ENCODE measurements around the gene PRELID3B. TPM values are rescaled to one million over a fixed set of nuclear protein-coding genes. Genes with fewer than 3 reads are reported as not detected.

Gene PRELID3B
- total RNA-seq, 4 donors from 2014 or later = 35.1 to 60.8 (median 40.0) TPM

- H3K27me3 ChIP-seq = no peaks in the 10 kb centered on the region
- peak overlapping the region in 3 of 4 donors; percentile 87 to 91 (median 89) for H3K27ac ChIP-seq
- H3K36me3 ChIP-seq = peaks cover 0 to 49% of the 10 kb centered on the region in 2 donors
- H3K9me3 ChIP-seq = no peaks in the 10 kb centered on the region
- 80% methylated on average over 1 of the region's 4 CpGs for WGBS, 2 donors (ENCODE audit: low coverage in 1 of 2)
- no peak for ATAC-seq
- no peak overlapping the region for H3K4me3 ChIP-seq
- TF ChIP-seq POLR2A (IDR thresholded peaks at IDR 0.05) (no peak), EP300 (IDR thresholded peaks at IDR 0.05) (no peak)
- H3K4me1 ChIP-seq = peaks cover 0 to 50% (median 28%) of the 10 kb centered on the region in 3 donors
Observed at GRCh38 chr20:59004493-59004762, 38.2 kb downstream of the PRELID3B start.

GRCh38 chr20:59003836-59004492 is 38.6 kb downstream of the PRELID3B start:
- peak overlapping the region in 3 of 4 donors; percentile 87 to 91 (median 89) for H3K27ac ChIP-seq
- no peaks in the 10 kb centered on the region for H3K9me3 ChIP-seq
- H3K36me3 ChIP-seq = peaks cover 0 to 54% of the 10 kb centered on the region in 2 donors
- no peak overlapping the region for H3K4me3 ChIP-seq
- no peak for ATAC-seq
- H3K27me3 ChIP-seq = no peaks in the 10 kb centered on the region
- WGBS, 2 donors (ENCODE audit: low coverage in 1 of 2) = 81 to 97% methylated on average over 6 to 13 of the region's 16 CpGs
- no peak for TF ChIP-seq CTCF (IDR thresholded peaks at IDR 0.05)
- no peak for TF ChIP-seq POLR2A (IDR thresholded peaks at IDR 0.05)
- no peak for TF ChIP-seq POLR2AphosphoS5 (IDR thresholded peaks at IDR 0.05)
- no peak for TF ChIP-seq EP300 (IDR thresholded peaks at IDR 0.05)
- peaks cover 0 to 50% (median 28%) of the 10 kb centered on the region in 3 donors for H3K4me1 ChIP-seq

- Histone ChIP-seq H3K36me3 (peaks cover 0 to 64% of the 10 kb centered on the region in 2 donors), H3K4me3 (no peak overlapping the region)
- 82 to 83% methylated on average over 6 to 11 of the region's 17 CpGs for WGBS, 2 donors (ENCODE audit: low coverage in 1 of 2)
Observed at GRCh38 chr20:59002874-59003399, 39.6 kb downstream of the PRELID3B start.

GRCh38 chr20:59002388-59002787 is 40.2 kb downstream of the PRELID3B start:
- Histone ChIP-seq H3K4me3 (no peak overlapping the region), H3K27ac (no peak overlapping the region), H3K36me3 (peaks cover 0 to 70% of the 10 kb centered on the region in 2 donors), H3K27me3 (no peaks in the 10 kb centered on the region), H3K4me1 (peaks cover 0 to 44% (median 26%) of the 10 kb centered on the region in 3 donors), H3K9me3 (no peaks in the 10 kb centered on the region)
- no peak for ATAC-seq
- no peak for TF ChIP-seq EP300 (IDR thresholded peaks at IDR 0.05)
- no peak for TF ChIP-seq CTCF (IDR thresholded peaks at IDR 0.05)
- no peak for TF ChIP-seq POLR2A (IDR thresholded peaks at IDR 0.05)
- no peak for TF ChIP-seq POLR2AphosphoS5 (IDR thresholded peaks at IDR 0.05)
- 92 to 96% methylated on average over 3 to 6 of the region's 8 CpGs for WGBS, 2 donors (ENCODE audit: low coverage in 1 of 2)

More at GRCh38 chr20:59002874-59003399, 39.6 kb downstream of the PRELID3B start:
- Histone ChIP-seq H3K4me1 (peaks cover 0 to 50% (median 28%) of the 10 kb centered on the region in 3 donors), H3K27ac (peak overlapping the region in 1 of 4 donors; percentile 87), H3K27me3 (no peaks in the 10 kb centered on the region), H3K9me3 (no peaks in the 10 kb centered on the region)
- no peak for ATAC-seq
- TF ChIP-seq POLR2A (IDR thresholded peaks at IDR 0.05) (no peak), EP300 (IDR thresholded peaks at IDR 0.05) (no peak), POLR2AphosphoS5 (IDR thresholded peaks at IDR 0.05) (no peak), CTCF (IDR thresholded peaks at IDR 0.05) (no peak)

GRCh38 chr20:59001449-59002171 is 41.0 kb downstream of the PRELID3B start:
- no peak overlapping the region for H3K27ac ChIP-seq
- WGBS, 2 donors (ENCODE audit: low coverage in 1 of 2) = 98% methylated on average over 14 of the region's 27 CpGs; no CpG with 5 or more reads in 1 of the 2 donors
- no peaks in the 10 kb centered on the region for H3K27me3 ChIP-seq
- H3K36me3 ChIP-seq = peaks cover 0 to 77% of the 10 kb centered on the region in 2 donors
- no peak overlapping the region for H3K4me3 ChIP-seq
- peaks cover 0 to 41% (median 25%) of the 10 kb centered on the region in 3 donors for H3K4me1 ChIP-seq
- H3K9me3 ChIP-seq = no peaks in the 10 kb centered on the region
- no peak for ATAC-seq
- TF ChIP-seq POLR2A (IDR thresholded peaks at IDR 0.05) (no peak), CTCF (IDR thresholded peaks at IDR 0.05) (no peak), POLR2AphosphoS5 (IDR thresholded peaks at IDR 0.05) (no peak), EP300 (IDR thresholded peaks at IDR 0.05) (no peak)

Data from gastroesophageal sphincter (tissue), 4 donors.